Neural progenitor cell (in vitro differentiated cells): ENCODE data around the gene CBLIF. TPM values are rescaled to one million over a fixed set of nuclear protein-coding genes. Genes with fewer than 3 reads are reported as not detected.

Source experiments
- DNase-seq: peaks from one replicate; pipeline ENCODE4 v3.0.0-alpha.2; 2016; ENCODE audit warnings: low spot score
- H2AFZ ChIP-seq: fragments of 200-600 bp; sonication (generic); replicated peaks from 2 replicates; pipeline ENCODE4 v1.6.1; 2016; ENCODE audit warnings: antibody characterized with exemption
- H3F3A ChIP-seq: fragments of 200-600 bp; sonication (generic); 2 replicates; pipeline ENCODE4 v1.6.1; 2016; ENCODE audit warnings: antibody characterized with exemption, low read depth
- H3K27ac ChIP-seq: fragments of 200-600 bp; sonication (generic); 2 replicates; pipeline ENCODE4 v1.5.1; 2016; ENCODE audit warnings: mild to moderate bottlenecking
- H3K27me3 ChIP-seq: fragments of 200-600 bp; sonication (generic); 2 replicates; pipeline ENCODE4 v1.6.1; 2016; ENCODE audit warnings: mild to moderate bottlenecking, moderate library complexity
- H3K36me3 ChIP-seq: fragments of 200-600 bp; sonication (generic); 2 replicates; pipeline ENCODE4 v1.5.1; 2016
- H3K4me1 ChIP-seq: fragments of 200-600 bp; sonication (generic); 2 replicates; pipeline ENCODE4 v1.6.1; 2016; ENCODE audit warnings: mixed run types
- H3K4me2 ChIP-seq: fragments of 200-600 bp; sonication (generic); 2 replicates; pipeline ENCODE4 v1.6.1; 2016
- H3K4me3 ChIP-seq: fragments of 200-600 bp; sonication (generic); 2 replicates; pipeline ENCODE4 v1.5.1; 2016
- H3K79me2 ChIP-seq: fragments of 200-600 bp; sonication (generic); 2 replicates; pipeline ENCODE4 v1.6.1; 2016; ENCODE audit warnings: low read depth
- H3K9ac ChIP-seq: fragments of 200-600 bp; sonication (generic); 2 replicates; pipeline ENCODE4 v1.6.1; 2016
- H3K9me3 ChIP-seq: fragments of 200-600 bp; sonication (generic); 2 replicates; pipeline ENCODE4 v1.5.1; 2016; ENCODE audit warnings: low read depth
- H4K20me1 ChIP-seq: fragments of 200-600 bp; sonication (generic); 2 replicates; pipeline ENCODE4 v1.6.1; 2016; ENCODE audit warnings: low read depth
- H3K27ac Mint-ChIP-seq: 3 replicates; pipeline ENCODE4 v1.8.0; 2021; ENCODE audit warnings: mixed read lengths
- H3K27me3 Mint-ChIP-seq: 2 replicates; pipeline ENCODE4 v1.8.0; 2022; ENCODE audit warnings: low read depth, mild to moderate bottlenecking, inconsistent platforms, moderate library complexity, mixed read lengths; ENCODE audit not compliant: insufficient read depth
- H3K36me3 Mint-ChIP-seq: 3 replicates; pipeline ENCODE4 v1.8.0; 2021; ENCODE audit warnings: mixed read lengths
- H3K4me1 Mint-ChIP-seq: 3 replicates; pipeline ENCODE4 v1.8.0; 2021; ENCODE audit warnings: mixed read lengths
- H3K4me3 Mint-ChIP-seq: 3 replicates; pipeline ENCODE4 v1.8.0; 2021; ENCODE audit warnings: mild to moderate bottlenecking, moderate library complexity, mixed read lengths
- H3K9me3 Mint-ChIP-seq: 3 replicates; pipeline ENCODE4 v1.8.0; 2020; ENCODE audit warnings: mixed read lengths
- EZH2 ChIP-seq: fragments of 200-600 bp; sonication (generic); IDR thresholded peaks from 2 replicates; pipeline ENCODE4 v1.6.1; 2017; ENCODE audit warnings: antibody characterized with exemption, mild to moderate bottlenecking, moderate library complexity
- EZH2phosphoT487 ChIP-seq: fragments of 200-600 bp; sonication (generic); IDR thresholded peaks from 2 replicates; pipeline ENCODE4 v1.6.1; 2017; ENCODE audit warnings: antibody characterized with exemption
- total RNA-seq: library from RNA; depleted of rRNA; stranded (reverse); fragments of >200 nt; gene quantifications from 2 replicates; pipeline ENCODE4 v1.2.3, GENCODE V29; 2015; ENCODE audit warnings: low replicate concordance
- TF ChIP-seq, protein P1 (sequence below): fragments of 200-600 bp; sonication (generic); IDR thresholded peaks from 2 replicates; pipeline ENCODE4 v1.5.1; 2017; ENCODE audit warnings: antibody characterized with exemption, mild to moderate bottlenecking

Gene CBLIF
- total RNA-seq, 1 donor from 2014 or later, result not detected

DNA sequence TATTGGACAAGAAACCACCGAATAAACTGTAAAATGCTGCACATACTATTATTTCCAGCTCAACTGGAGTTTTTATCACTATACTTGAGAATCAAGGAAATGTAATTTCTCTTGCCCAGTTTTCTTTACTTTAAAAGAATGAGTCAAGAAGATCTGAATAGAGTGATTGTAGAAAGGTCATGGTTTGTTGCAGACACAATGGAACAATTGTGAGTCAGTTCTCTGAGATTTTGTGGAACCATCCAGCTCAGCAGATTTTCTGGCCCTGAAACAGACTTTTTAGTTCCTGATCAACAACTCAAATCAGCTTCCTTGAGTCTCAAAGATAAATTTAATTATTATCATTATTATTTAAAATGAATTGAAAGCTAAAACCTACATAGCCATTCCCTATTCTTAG, 19.7 kb upstream of the CBLIF start:
- no peak overlapping the region for H3K4me3 ChIP-seq
- H3K9me3 Mint-ChIP-seq, result peaks cover 2% of the 10 kb centered on the region
- no peaks in the 10 kb centered on the region for H3K36me3 Mint-ChIP-seq
- H3K27me3 ChIP-seq, result no peaks in the 10 kb centered on the region
- no peaks in the 10 kb centered on the region for H4K20me1 ChIP-seq
- H3K27me3 Mint-ChIP-seq, result no peaks in the 10 kb centered on the region
- TF ChIP-seq, protein P1, sequence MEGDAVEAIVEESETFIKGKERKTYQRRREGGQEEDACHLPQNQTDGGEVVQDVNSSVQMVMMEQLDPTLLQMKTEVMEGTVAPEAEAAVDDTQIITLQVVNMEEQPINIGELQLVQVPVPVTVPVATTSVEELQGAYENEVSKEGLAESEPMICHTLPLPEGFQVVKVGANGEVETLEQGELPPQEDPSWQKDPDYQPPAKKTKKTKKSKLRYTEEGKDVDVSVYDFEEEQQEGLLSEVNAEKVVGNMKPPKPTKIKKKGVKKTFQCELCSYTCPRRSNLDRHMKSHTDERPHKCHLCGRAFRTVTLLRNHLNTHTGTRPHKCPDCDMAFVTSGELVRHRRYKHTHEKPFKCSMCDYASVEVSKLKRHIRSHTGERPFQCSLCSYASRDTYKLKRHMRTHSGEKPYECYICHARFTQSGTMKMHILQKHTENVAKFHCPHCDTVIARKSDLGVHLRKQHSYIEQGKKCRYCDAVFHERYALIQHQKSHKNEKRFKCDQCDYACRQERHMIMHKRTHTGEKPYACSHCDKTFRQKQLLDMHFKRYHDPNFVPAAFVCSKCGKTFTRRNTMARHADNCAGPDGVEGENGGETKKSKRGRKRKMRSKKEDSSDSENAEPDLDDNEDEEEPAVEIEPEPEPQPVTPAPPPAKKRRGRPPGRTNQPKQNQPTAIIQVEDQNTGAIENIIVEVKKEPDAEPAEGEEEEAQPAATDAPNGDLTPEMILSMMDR, result no peak
- no peak for TF ChIP-seq EZH2phosphoT487
- no peaks in the 10 kb centered on the region for H3F3A ChIP-seq
- no peak overlapping the region for H3K27ac ChIP-seq
- H3K9ac ChIP-seq, result no peak overlapping the region
- no peak overlapping the region for H3K4me3 Mint-ChIP-seq
- H3K4me2 ChIP-seq, result no peak overlapping the region
- no peaks in the 10 kb centered on the region for H3K4me1 Mint-ChIP-seq
- no peak for DNase-seq
- H2AFZ ChIP-seq, result no peak overlapping the region
- H3K4me1 ChIP-seq, result no peaks in the 10 kb centered on the region
- no peak overlapping the region for H3K27ac Mint-ChIP-seq
- no peaks in the 10 kb centered on the region for H3K36me3 ChIP-seq
- no peaks in the 10 kb centered on the region for H3K9me3 ChIP-seq
- H3K79me2 ChIP-seq, result no peaks in the 10 kb centered on the region

GRCh38 chr11:59862252-59862651, 17.0 kb upstream of the CBLIF start:
- no peaks in the 10 kb centered on the region for H3F3A ChIP-seq
- no peak overlapping the region for H3K9ac ChIP-seq
- no peak overlapping the region for H3K27ac ChIP-seq
- no peaks in the 10 kb centered on the region for H4K20me1 ChIP-seq
- no peaks in the 10 kb centered on the region for H3K4me1 ChIP-seq
- Mint-ChIP-seq H3K4me1 (no peaks in the 10 kb centered on the region), H3K36me3 (no peaks in the 10 kb centered on the region), H3K27ac (no peak overlapping the region), H3K27me3 (no peaks in the 10 kb centered on the region), H3K9me3 (peaks cover under 1% of the 10 kb centered on the region), H3K4me3 (no peak overlapping the region)
- no peak overlapping the region for H2AFZ ChIP-seq
- H3K27me3 ChIP-seq, result no peaks in the 10 kb centered on the region
- no peaks in the 10 kb centered on the region for H3K36me3 ChIP-seq
- H3K4me3 ChIP-seq, result no peak overlapping the region
- no peak for DNase-seq
- H3K4me2 ChIP-seq, result no peak overlapping the region
- H3K9me3 ChIP-seq, result no peaks in the 10 kb centered on the region
- H3K79me2 ChIP-seq, result no peaks in the 10 kb centered on the region
- TF ChIP-seq EZH2phosphoT487 (no peak), EZH2 (no peak)
- TF ChIP-seq, protein P1, result no peak

GRCh38 chr11:59859673-59860072, 14.4 kb upstream of the CBLIF start:
- H3F3A ChIP-seq, result no peaks in the 10 kb centered on the region
- no peak overlapping the region for H3K4me3 ChIP-seq
- H3K79me2 ChIP-seq, result no peaks in the 10 kb centered on the region
- Mint-ChIP-seq H3K9me3 (no peaks in the 10 kb centered on the region), H3K4me3 (no peak overlapping the region), H3K4me1 (no peaks in the 10 kb centered on the region), H3K36me3 (no peaks in the 10 kb centered on the region), H3K27ac (no peak overlapping the region), H3K27me3 (no peaks in the 10 kb centered on the region)
- no peaks in the 10 kb centered on the region for H3K36me3 ChIP-seq
- TF ChIP-seq EZH2phosphoT487, result no peak
- TF ChIP-seq, protein P1, result no peak
- no peak for TF ChIP-seq EZH2
- H4K20me1 ChIP-seq, result no peaks in the 10 kb centered on the region
- H3K27me3 ChIP-seq, result no peaks in the 10 kb centered on the region
- no peaks in the 10 kb centered on the region for H3K4me1 ChIP-seq
- H2AFZ ChIP-seq, result no peak overlapping the region
- DNase-seq, result no peak
- H3K9me3 ChIP-seq, result no peaks in the 10 kb centered on the region
- no peak overlapping the region for H3K27ac ChIP-seq
- H3K9ac ChIP-seq, result no peak overlapping the region
- no peak overlapping the region for H3K4me2 ChIP-seq
